Measurements from ENCODE around the gene TMEM131L.

- TF ChIP-seq GATA2 (IDR thresholded peaks at IDR 0.05; ENCODE audit: low read depth, low read length) (no peak), GATA3 (IDR thresholded peaks at IDR 0.05; ENCODE audit: low read depth, low read length) (no peak)
These were observed 56.0 kb downstream of the TMEM131L start for GRCh38 chr4:153521999-153522801.
